ENCODE results near the gene ZNF862. TPM values are rescaled to one million over a fixed set of nuclear protein-coding genes. Genes with fewer than 3 reads are reported as not detected.
A peak's percentile ranks its signal among the peaks of the same experiment; 100 is the strongest.

The ZNF862 gene
- polyA plus RNA-seq, 1 of the 3 experiments (the other 2 are of a cell fraction) = 17.3 TPM

DNA sequence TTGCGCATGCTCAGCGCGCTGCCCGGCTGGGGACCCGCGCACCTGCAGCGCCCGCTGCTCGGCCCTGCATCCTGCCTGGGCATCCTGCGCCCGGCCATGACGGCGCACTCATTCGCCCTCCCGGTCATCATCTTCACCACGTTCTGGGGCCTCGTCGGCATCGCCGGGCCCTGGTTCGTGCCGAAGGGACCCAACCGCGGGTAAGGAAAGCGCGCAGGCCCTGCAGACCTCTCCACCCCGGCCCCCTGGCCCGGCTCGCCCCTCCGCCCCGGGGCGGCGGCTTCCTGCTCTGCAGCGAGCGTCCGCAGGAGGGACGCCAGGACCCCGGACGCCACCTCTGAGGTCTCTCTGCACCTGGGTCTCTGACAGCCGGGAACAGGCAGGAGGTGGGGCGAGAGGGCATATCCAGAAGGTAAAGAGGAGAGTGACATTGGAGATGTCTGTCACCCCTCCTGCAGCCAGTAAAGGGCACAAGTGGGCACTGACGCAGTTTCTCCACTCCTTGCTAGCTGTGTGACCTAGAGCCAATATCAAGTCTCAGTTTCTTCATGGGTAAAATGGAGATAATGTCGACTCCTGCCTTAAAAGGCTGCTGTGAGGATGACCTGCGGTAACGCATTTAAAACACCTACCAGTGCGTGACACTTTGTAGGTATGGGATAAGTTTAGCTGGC is 35.9 kb downstream of the ZNF862 start:
- peaks cover 0 to 12% of the 10 kb centered on the region in 2 experiments for H3K36me3 ChIP-seq (replicated peaks in 1 of 2; ENCODE audit: control insufficient read depth in 1 of 2, insufficient read depth in 2 of 2, low read length in 1 of 2)
- TF ChIP-seq YY1 (IDR thresholded peaks at IDR 0.05; ENCODE audit: low read depth) (peak; percentile 70; the same call in 1 of the 2 replicates), MXI1 (IDR thresholded peaks at IDR 0.05; ENCODE audit: low read depth, low read length) (peak; percentile 53; the same call in 1 of the 2 replicates), POLR2AphosphoS5 (IDR thresholded peaks at IDR 0.05; ENCODE audit: low read depth, low read length) (peak; percentile 36; the same call in 1 of the 2 replicates), FOXJ3 (CRISPR knock-in tag; IDR thresholded peaks at IDR 0.05) (no peak), RFX5 (IDR thresholded peaks at IDR 0.05; ENCODE audit: low read length) (0 out of 2 replicates have a peak, but pooled peaks have one; percentile 6)
- TF ChIP-seq, protein P1, sequence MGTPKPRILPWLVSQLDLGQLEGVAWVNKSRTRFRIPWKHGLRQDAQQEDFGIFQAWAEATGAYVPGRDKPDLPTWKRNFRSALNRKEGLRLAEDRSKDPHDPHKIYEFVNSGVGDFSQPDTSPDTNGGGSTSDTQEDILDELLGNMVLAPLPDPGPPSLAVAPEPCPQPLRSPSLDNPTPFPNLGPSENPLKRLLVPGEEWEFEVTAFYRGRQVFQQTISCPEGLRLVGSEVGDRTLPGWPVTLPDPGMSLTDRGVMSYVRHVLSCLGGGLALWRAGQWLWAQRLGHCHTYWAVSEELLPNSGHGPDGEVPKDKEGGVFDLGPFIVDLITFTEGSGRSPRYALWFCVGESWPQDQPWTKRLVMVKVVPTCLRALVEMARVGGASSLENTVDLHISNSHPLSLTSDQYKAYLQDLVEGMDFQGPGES (IDR thresholded peaks at IDR 0.05; ENCODE audit: low read depth, low read length) = no peak
- TF ChIP-seq, protein P2, sequence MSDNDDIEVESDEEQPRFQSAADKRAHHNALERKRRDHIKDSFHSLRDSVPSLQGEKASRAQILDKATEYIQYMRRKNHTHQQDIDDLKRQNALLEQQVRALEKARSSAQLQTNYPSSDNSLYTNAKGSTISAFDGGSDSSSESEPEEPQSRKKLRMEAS (IDR thresholded peaks at IDR 0.05; ENCODE audit: low read depth) = peak; percentile 41; the same call in 1 of the 2 replicates
- H3K79me2 ChIP-seq (ENCODE audit: insufficient read depth) = no peaks in the 10 kb centered on the region
- H2AFZ ChIP-seq (ENCODE audit: low read depth) = peak overlapping the region; percentile 85
- H3K4me1 ChIP-seq (ENCODE audit: control insufficient read depth in 1 of 2, insufficient read depth in 2 of 2, low read depth in 1 of 2, low read length in 1 of 2) = peaks cover 0 to 21% of the 10 kb centered on the region in 2 experiments; a peak in 2 of 4 replicates
- no peaks in the 10 kb centered on the region for H3K9me3 ChIP-seq
- ChIA-PET CTCF (interaction anchor here (0.9 to 4.0 kb wide), 4 partner anchors 9 to 67 kb away, joined by 3 to 18 read pairs (median 10); no protein-coding TSS in a partner anchor), POLR2A (interaction anchor here (1.4 kb wide), 1 partner anchor 10 kb away, joined by 4 read pairs; no protein-coding TSS in a partner anchor)
- peaks cover 12% of the 10 kb centered on the region for H3F3A ChIP-seq (replicated peaks; ENCODE audit: insufficient read depth)
- H4K20me1 ChIP-seq (ENCODE audit: insufficient read depth) = no peaks in the 10 kb centered on the region
- DNase-seq = no peak
- H3K9ac ChIP-seq = peak overlapping the region; percentile 43; the same call in 1 of the 2 replicates
- no peaks in the 10 kb centered on the region for H3K27me3 ChIP-seq (ENCODE audit: insufficient read depth)
- peak overlapping the region; percentile 94 for H3K4me2 ChIP-seq
- peak overlapping the region; percentile 88 to 91 for H3K4me3 ChIP-seq (ENCODE audit: low read depth in 2 of 2, low read length in 1 of 2)
- peak overlapping the region in 1 of 2 experiments; percentile 80; a peak in 2 of 4 replicates for H3K27ac ChIP-seq (ENCODE audit: low read depth in 2 of 2, low read length in 1 of 2)
- 9% methylated on average over 19 of the region's 46 CpGs for WGBS (ENCODE audit: low lambda C conversion rate)
- no peaks in the 10 kb centered on the region for H3K9me2 ChIP-seq

DNA sequence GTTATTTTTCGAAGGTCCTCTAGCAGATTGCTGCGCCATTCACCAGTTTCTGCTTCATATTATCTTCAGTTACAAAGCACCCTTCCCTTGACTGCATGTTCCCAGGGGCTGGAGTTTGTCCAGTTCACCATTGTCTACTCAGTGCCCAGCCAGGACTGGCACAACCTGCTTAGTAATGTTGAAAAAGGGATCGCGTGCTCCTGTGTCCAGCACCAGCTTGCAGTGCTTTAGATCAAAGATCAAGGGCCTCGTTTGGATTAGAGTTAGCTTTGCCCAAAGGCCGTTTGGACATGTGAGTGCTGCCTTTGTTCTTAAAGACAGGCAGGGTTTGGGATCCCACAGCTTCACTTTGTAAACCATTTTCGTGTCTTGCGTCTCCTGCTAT is 36.5 kb downstream of the ZNF862 start:
- no peak overlapping the region for H3K9ac ChIP-seq
- POLR2A ChIA-PET = interaction anchor here (1.4 kb wide), 1 partner anchor 9 kb away, joined by 4 read pairs; no protein-coding TSS in a partner anchor

More for the DNA sequence above, 36.5 kb downstream of the ZNF862 start:
- Histone ChIP-seq H3K4me1 (ENCODE audit: control insufficient read depth in 1 of 2, insufficient read depth in 2 of 2, low read depth in 1 of 2, low read length in 1 of 2) (peaks cover 0 to 21% of the 10 kb centered on the region in 2 experiments; a peak in 2 of 4 replicates), H4K20me1 (ENCODE audit: insufficient read depth) (no peaks in the 10 kb centered on the region), H3K27me3 (ENCODE audit: insufficient read depth) (no peaks in the 10 kb centered on the region), H3K27ac (ENCODE audit: low read depth in 2 of 2, low read length in 1 of 2) (no peak overlapping the region), H3K9me3 (no peaks in the 10 kb centered on the region), H3K79me2 (ENCODE audit: insufficient read depth) (no peaks in the 10 kb centered on the region), H3K9me2 (no peaks in the 10 kb centered on the region), H3K4me2 (peak overlapping the region; percentile 94), H2AFZ (ENCODE audit: low read depth) (peak overlapping the region; percentile 85), H3F3A (replicated peaks; ENCODE audit: insufficient read depth) (peaks cover 12% of the 10 kb centered on the region), H3K36me3 (replicated peaks in 1 of 2; ENCODE audit: control insufficient read depth in 1 of 2, insufficient read depth in 2 of 2, low read length in 1 of 2) (peaks cover 0 to 10% of the 10 kb centered on the region in 2 experiments), H3K4me3 (ENCODE audit: low read depth in 2 of 2, low read length in 1 of 2) (peak overlapping the region; percentile 88 to 91)
- DNase-seq = no peak
- CTCF ChIA-PET = interaction anchor here (0.9 to 4.0 kb wide), 4 partner anchors 8 to 68 kb away, joined by 3 to 18 read pairs (median 10); no protein-coding TSS in a partner anchor
- TF ChIP-seq TAF1 (IDR thresholded peaks at IDR 0.05; ENCODE audit: borderline replicate concordance, low read depth, low read length) (no peak), GABPA (IDR thresholded peaks at IDR 0.05; ENCODE audit: low read depth) (no peak), CHD2 (IDR thresholded peaks at IDR 0.05; ENCODE audit: low read length, partially characterized antibody) (no peak), RXRA (IDR thresholded peaks at IDR 0.05; ENCODE audit: borderline replicate concordance, low read depth) (no peak)
- 77% methylated on average over 8 of the region's 8 CpGs for WGBS (ENCODE audit: low lambda C conversion rate)
